HG03354 (cell line): ENCODE measurements around the gene OSER1.
A peak's percentile ranks its signal among the peaks of the same experiment; 100 is the strongest.
"Not testable (repeated sequence)": the region's sequence is repeated elsewhere in the genome, so short reads cannot be mapped to it uniquely, and the experiment has no call there.

Experiments
- ATAC-seq: cut with Tn5 transposase; IDR thresholded peaks from one replicate; pipeline ENCODE4 v1.9.1; 2021; ENCODE audit warnings: mild to moderate bottlenecking; ENCODE audit not compliant: unreplicated experiment, poor library complexity, severe bottlenecking

Gene OSER1

GRCh38 chr20:44210406-44211176, at the start of gene OSER1:
TSS of gene OSER1 (minus strand) at chr20:44210771. CDS start at chr20:44206957, 3,814 bp downstream.
- peak; percentile 84 for ATAC-seq

GRCh38 chr20:44258226-44258890, 47.8 kb upstream of the OSER1 start:
- no peak for ATAC-seq

GRCh38 chr20:44256961-44257360, 46.4 kb upstream of the OSER1 start:
- no peak for ATAC-seq

DNA sequence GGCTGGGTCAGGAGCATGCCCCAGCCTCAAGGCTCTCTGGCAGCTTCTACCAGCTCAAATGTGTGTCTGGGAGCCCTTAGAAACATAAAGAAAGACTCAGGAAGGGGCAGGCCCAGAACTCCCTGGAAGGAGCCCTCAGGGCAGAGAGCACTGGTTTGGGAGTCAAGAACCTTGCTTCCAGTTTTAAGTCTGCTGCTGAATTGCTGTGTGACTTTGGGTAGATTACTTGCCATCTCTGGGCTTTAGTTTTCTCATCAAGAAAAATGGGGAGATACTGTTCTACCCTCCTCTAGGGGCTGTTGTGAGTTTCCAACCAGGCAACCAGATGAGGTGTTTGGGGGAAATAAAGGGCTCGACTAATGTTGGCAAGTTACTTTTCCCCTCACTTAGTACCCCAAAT, 45.4 kb upstream of the OSER1 start:
- ATAC-seq, result no peak

DNA sequence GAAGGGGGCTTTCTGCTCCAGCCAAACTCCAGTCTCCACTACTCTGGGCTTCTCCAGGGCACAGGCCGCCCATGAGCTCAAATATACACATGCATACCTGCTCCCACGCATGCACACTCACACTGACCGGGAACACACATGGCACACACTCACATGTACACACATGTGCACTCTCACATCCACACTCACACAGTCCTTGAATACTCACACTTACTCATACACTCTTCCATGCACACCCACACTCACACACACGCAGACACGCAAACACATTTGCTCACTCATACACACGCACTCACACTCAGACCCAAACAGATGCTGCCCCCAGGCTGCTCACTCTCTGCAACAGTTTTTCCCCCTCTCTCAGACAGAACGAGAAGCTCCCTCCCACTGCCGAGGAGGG, 43.5 kb upstream of the OSER1 start:
- ATAC-seq, result no peak

- no peak for ATAC-seq
Observed at GRCh38 chr20:44253528-44253927, 43.0 kb upstream of the OSER1 start.

- ATAC-seq, result no peak
Observed at GRCh38 chr20:44251284-44251683, 40.7 kb upstream of the OSER1 start.

- no peak for ATAC-seq
Observed at GRCh38 chr20:44248410-44248759, 37.8 kb upstream of the OSER1 start.

DNA sequence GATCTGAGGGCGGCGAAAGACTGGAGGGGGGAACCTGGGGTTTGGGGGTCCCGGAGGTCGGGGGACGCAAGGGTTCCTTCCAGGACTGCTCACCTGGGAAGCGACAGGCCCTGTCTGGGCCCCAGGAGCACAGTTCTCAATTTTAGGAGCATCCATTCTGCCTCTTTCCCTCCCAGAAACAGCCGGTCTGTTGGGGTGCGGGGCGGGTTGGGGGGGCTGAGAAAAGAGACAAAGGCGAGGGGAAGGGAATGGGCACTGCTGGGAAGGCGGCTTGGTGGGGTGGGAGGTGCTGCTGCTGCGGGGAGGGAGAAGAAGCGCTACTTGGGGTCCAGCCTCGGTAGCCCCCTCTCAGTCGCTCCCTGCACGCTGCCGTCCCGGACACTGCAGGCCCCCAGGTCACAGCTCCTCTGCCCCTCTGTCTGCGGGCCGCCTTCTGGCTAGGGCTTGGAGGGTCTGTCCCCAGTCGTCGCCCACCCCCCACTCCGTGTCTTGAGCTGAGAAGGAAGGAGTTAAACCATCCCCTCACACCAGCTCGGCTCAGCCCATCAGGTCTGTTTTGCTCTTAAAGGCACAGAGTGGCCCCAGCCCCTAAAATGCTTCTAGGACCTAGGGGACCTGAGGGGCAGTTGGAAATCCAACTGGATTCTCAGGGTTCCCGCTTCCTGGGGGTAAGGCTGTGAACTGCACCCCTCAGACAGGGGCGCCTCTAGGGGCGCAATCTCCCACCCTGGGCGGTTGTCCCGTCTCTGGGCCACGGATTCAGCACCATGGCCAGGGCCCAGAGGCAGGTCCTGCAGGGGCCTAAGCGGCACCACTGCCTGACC, 37.2 kb upstream of the OSER1 start:
- no peak for ATAC-seq

- ATAC-seq, result no peak
Observed at GRCh38 chr20:44247131-44247571, 36.6 kb upstream of the OSER1 start, which contains the start of gene GDAP1L1. TSS of gene GDAP1L1 (plus strand) at chr20:44247308. CDS start at chr20:44247335, 27 bp downstream.

GRCh38 chr20:44245977-44246376, 35.4 kb upstream of the OSER1 start:
- ATAC-seq, result no peak

- no peak for ATAC-seq
Observed at GRCh38 chr20:44241796-44242195, 31.2 kb upstream of the OSER1 start.

DNA sequence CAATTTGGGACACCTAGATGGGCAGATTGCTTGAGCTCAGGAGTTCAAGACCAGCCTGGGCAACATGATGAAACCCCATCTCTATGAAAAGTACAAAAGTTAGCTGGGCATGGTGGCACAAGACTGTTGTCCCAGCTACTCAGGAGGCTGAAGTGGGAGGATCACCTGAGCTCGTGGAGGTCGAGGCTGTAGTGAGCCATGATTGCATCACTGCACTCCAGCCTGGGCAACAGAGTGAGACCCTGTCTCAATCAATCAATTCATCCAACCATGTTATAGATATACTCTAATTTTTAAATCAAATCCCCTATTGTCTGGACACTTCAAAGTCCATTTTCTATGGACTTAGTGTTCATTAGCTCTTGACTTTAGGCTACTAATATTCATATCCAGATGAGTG, 26.3 kb upstream of the OSER1 start:
- not testable (repeated sequence) for ATAC-seq

- no peak for ATAC-seq
Observed at GRCh38 chr20:44235702-44236101, 25.1 kb upstream of the OSER1 start.

DNA sequence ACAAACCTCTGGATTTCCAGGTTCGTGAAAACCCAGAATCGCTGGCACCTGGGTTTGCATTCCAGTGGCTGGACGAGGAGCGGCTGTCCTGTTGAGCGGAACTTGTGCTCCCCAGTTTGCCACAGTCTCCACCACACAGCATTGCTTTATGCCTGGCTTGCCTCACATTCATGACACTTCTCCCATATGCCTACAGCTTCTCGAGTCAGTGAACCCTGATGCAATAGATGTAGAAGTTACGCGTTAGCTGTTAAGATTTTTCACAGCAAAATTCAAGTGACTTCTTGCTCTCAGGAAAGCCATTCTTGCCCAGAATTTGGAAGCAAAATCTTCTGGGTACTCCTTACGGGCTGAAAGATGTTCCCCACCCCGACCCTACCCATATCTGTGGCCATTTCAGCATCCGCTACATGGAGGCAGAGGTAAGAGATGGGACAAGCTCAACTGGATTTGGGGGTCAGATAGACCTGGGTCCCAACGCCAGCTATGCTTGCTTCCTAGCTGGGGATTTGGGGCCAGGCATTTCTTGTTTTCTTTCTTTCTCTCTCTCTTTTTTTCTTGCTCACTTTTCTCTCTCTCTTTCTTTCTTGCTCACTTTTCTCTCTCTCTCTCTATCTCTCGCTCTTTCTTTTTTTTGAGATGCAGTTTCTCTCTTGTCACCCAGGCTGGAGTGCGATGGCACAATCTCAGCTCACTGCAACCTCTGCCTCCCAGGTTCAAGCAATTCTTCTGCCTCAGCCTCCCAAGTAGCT, 24.2 kb upstream of the OSER1 start:
- no peak for ATAC-seq

DNA sequence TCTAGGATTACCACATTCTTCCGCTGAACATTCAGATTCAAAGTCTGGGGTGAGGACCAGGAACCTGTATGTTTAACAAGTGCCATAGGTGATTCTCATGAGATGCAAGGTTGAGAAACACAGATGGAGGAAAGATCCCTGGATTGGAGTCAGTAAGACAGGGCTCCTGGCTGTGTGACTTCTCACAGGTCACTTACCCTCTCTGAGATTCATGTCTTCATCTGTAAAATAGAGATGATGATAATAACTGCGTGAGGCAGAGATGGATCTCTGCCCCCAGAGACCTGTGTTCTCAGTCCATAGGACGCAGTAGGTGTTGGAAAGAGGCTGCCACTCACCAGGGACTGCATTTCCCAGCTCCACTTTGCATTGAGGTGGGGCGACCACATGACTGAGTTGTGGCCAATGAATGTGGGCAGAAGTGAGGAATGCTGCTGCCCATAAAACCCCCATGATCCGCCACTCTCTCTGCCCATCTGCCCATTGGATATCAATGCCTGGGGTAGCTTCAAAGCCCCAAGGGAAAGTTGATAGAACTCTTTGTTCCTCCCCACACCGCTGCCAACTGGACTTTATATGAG, 23.0 kb upstream of the OSER1 start:
- ATAC-seq, result no peak

DNA sequence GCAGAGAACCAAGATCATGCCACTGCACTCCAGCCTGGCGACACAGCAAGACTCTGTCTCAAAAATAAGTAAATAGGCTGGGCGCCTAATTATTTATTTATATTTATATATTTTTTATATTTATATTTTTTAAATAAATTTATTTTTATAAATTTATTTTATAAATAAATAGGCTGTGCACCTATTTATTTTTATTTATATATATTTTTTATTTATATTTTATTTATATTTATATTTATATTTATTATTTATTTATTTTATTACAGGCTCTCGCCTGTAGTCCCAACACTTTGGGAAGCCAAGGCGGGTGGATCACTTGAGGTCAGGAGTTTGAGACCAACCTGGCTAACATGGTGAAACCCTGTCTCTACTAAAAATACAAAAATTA, 21.9 kb upstream of the OSER1 start:
- not testable (repeated sequence) for ATAC-seq

DNA sequence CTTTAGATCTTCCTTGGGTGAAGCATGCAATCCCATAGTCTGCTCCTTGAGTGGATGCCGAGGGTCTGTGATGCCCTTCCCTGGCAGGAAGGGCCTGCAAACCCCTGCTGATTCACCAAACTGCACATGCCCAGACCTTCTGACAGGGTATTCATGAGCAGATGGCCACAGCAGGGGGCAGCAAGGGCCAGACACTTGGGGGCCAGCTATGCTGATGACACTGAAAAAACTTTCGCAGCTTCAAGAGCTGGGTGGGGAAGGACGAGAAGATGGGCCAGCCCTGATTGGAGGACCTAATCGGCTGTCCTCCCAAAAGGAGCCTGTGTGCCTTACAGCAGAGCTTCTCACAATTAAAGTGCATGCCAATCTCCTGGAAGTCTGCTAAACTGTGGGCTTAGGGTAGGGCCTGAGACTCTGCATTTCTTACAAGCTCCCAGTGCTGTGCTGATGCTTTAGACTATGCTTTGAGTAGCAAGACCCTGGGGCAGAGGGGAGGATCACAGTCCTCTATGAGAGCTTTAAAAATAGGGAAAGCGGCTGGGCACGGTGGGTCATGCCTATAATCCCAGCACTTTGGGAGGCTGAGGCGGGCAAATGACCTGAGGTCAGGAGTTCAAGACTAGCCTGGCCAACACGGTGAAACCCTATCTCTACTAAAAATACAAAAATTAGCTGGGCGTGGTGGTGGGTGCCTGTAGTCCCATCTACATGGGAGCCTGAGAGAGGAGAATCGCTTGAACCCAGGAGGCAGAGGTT, 21.3 kb upstream of the OSER1 start:
- ATAC-seq, result no peak

GRCh38 chr20:44231193-44231592, 20.6 kb upstream of the OSER1 start:
- no peak for ATAC-seq
